Activated CD8-positive, alpha-beta T cell treated with anti-CD3 and anti-CD28 coated beads for 36 hours (primary cell): ENCODE data around the gene LRFN3. TPM values are rescaled to one million over a fixed set of nuclear protein-coding genes. Genes with fewer than 3 reads are reported as not detected.

Experiments used
- ATAC-seq: fragments of 200-7000 bp; cut with Tn5 transposase; one replicate; pipeline ENCODE4 v1.10.0; 2021; ENCODE audit warnings: mild to moderate bottlenecking, moderate library complexity
- CTCF ChIA-PET: fragments of 350-600 bp; sonication (Branson Sonifier 250); formaldehyde crosslinking; loops from one replicate; lab custom pipeline; 2021; ENCODE audit warnings: antibody characterized with exemption; lab: Charles Lee
- POLR2A ChIA-PET: fragments of 350-600 bp; sonication (Branson Sonifier 250); formaldehyde crosslinking; loops from one replicate; lab custom pipeline; 2021; ENCODE audit warnings: antibody characterized with exemption; lab: Charles Lee
- DNase-seq: peaks from one replicate; pipeline ENCODE4 v3.0.0-alpha.2; 2020
- H3K27ac Mint-ChIP-seq: one replicate; pipeline ENCODE4 v1.8.0; 2021; ENCODE audit warnings: mild to moderate bottlenecking, mixed read lengths
- H3K27me3 Mint-ChIP-seq: one replicate; pipeline ENCODE4 v1.8.0; 2021; ENCODE audit warnings: mixed read lengths
- H3K36me3 Mint-ChIP-seq: one replicate; pipeline ENCODE4 v1.8.0; 2021; ENCODE audit warnings: low read depth, mixed read lengths
- H3K4me1 Mint-ChIP-seq: one replicate; pipeline ENCODE4 v1.8.0; 2021; ENCODE audit warnings: low read depth, mixed read lengths
- H3K4me3 Mint-ChIP-seq: one replicate; pipeline ENCODE4 v1.8.0; 2021; ENCODE audit warnings: mild to moderate bottlenecking, moderate library complexity, mixed read lengths
- H3K9me3 Mint-ChIP-seq: one replicate; pipeline ENCODE4 v1.8.0; 2021; ENCODE audit warnings: mixed read lengths
- intact Hi-C: fragments of 100-400 bp; cut with micrococcal nuclease; formaldehyde crosslinking; loops from one replicate; pipeline ENCODE4 v1.10.0; 2022
- total RNA-seq, 2 experiments: library from RNA; stranded (reverse); gene quantifications; one replicate each; pipeline ENCODE4 v1.2.3, GENCODE V29; 2021
- TF ChIP-seq, protein P1 (sequence below): fragments of 200-600 bp; IDR thresholded peaks from one replicate; pipeline ENCODE4 v1.8.0; 2022; ENCODE audit warnings: antibody characterized with exemption, mild to moderate bottlenecking

LRFN3 gene
- total RNA-seq, 2 experiments from 2014 or later, result 4.8 to 6.6 TPM

DNA sequence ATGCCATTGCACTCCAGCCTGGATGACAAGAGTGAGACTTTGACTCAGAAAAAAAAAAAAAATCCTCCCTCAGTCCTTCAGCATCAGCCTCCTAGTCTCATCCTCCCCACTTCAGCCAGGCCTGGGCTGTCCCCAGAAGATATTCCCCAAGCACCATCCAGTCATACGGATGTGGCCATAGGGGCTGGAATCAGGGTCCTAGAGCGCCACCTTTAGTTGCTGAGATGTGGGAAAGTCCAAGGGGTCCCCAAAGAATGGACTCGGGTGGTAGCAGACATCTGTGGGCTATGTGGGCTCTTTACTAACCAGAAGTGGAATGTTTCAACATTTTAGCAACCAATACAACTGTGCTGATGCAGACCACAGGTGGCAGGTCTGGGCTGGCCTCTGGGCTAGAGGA is 25.0 kb upstream of the LRFN3 start:
- intact Hi-C loops, result no loop called here
- no peak overlapping the region for H3K27ac Mint-ChIP-seq
- no peak for ATAC-seq
- DNase-seq, result no peak
- H3K27me3 Mint-ChIP-seq, result no peaks in the 10 kb centered on the region
- no peaks in the 10 kb centered on the region for H3K9me3 Mint-ChIP-seq
- CTCF ChIA-PET, result interaction anchor here (2.6 kb wide), 1 partner anchor 29 kb away, joined by 8 read pairs; no protein-coding TSS in a partner anchor
- H3K4me1 Mint-ChIP-seq, result peaks cover 39% of the 10 kb centered on the region
- H3K36me3 Mint-ChIP-seq, result no peaks in the 10 kb centered on the region
- H3K4me3 Mint-ChIP-seq, result no peak overlapping the region
- POLR2A ChIA-PET, result interaction anchor here (0.8 to 2.1 kb wide), 3 partner anchors 14 to 199 kb away, joined by 3 to 5 read pairs (median 3); no protein-coding TSS in a partner anchor
- TF ChIP-seq, protein P1, sequence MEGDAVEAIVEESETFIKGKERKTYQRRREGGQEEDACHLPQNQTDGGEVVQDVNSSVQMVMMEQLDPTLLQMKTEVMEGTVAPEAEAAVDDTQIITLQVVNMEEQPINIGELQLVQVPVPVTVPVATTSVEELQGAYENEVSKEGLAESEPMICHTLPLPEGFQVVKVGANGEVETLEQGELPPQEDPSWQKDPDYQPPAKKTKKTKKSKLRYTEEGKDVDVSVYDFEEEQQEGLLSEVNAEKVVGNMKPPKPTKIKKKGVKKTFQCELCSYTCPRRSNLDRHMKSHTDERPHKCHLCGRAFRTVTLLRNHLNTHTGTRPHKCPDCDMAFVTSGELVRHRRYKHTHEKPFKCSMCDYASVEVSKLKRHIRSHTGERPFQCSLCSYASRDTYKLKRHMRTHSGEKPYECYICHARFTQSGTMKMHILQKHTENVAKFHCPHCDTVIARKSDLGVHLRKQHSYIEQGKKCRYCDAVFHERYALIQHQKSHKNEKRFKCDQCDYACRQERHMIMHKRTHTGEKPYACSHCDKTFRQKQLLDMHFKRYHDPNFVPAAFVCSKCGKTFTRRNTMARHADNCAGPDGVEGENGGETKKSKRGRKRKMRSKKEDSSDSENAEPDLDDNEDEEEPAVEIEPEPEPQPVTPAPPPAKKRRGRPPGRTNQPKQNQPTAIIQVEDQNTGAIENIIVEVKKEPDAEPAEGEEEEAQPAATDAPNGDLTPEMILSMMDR, result no peak

GRCh38 chr19:35911790-35912189 is 24.4 kb upstream of the LRFN3 start:
- Mint-ChIP-seq H3K4me3 (no peak overlapping the region), H3K27ac (no peak overlapping the region), H3K36me3 (no peaks in the 10 kb centered on the region), H3K9me3 (no peaks in the 10 kb centered on the region), H3K27me3 (no peaks in the 10 kb centered on the region), H3K4me1 (peaks cover 38% of the 10 kb centered on the region)
- DNase-seq (peak; percentile 48), ATAC-seq (peak; percentile 37)
- POLR2A ChIA-PET, result interaction anchor here (0.6 to 2.1 kb wide), 7 partner anchors 8 to 200 kb away, joined by 3 to 5 read pairs (median 3); no protein-coding TSS in a partner anchor
- intact Hi-C loops, result no loop called here
- TF ChIP-seq, protein P1, result no peak
- CTCF ChIA-PET, result interaction anchor here (2.6 kb wide), 1 partner anchor 30 kb away, joined by 8 read pairs; no protein-coding TSS in a partner anchor

DNA sequence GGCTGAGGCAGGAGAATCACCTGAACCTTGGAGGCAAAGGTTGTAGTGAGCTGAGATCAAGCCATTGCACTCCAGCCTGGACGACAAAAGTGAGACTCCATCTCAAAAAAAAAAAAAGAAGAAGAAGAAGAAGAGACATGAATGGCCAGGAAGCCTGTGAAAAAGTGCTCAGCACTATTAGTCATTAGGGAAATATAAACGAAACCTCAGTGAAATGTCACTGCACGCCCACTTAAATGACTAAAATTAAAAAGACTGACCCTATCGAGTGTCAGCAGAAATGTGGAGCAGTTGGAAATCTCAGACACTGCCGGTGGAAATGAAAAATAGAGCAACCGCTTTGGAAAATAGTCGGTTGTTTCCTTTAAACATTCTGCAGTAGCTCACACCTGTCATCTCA is 22.6 kb upstream of the LRFN3 start:
- H3K27ac Mint-ChIP-seq, result peak overlapping the region; percentile 20
- intact Hi-C loops, result no loop called here
- ATAC-seq, result peak; percentile 24

DNA sequence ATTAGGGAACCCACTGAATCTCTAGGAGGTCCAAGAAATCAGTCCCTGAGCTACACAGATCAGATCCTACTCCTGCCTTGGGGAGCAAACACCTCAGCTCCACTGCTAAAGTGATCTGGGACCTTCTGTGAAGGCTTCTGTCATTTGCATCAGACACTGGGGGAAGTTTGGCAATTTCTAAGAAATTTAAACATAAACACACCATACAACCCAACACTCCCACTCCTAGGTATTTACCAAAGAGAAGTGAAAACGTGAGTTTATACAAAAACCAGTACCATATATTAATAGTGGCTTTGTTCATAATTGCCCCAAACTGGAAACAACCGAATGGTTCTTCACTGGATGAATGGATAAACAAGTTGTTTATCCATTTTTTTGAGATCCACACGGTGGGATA is 20.7 kb upstream of the LRFN3 start:
- Mint-ChIP-seq H3K4me1 (peaks cover 23% of the 10 kb centered on the region), H3K9me3 (no peaks in the 10 kb centered on the region), H3K27ac (no peak overlapping the region), H3K27me3 (no peaks in the 10 kb centered on the region), H3K4me3 (no peak overlapping the region), H3K36me3 (no peaks in the 10 kb centered on the region)
- POLR2A ChIA-PET, result interaction anchor here (0.9 to 1.7 kb wide), 2 partner anchors 11 to 16 kb away, joined by 3 to 4 read pairs; no protein-coding TSS in a partner anchor
- TF ChIP-seq, protein P1, result no peak
- intact Hi-C loops, result no loop called here
- ATAC-seq (peak; percentile 27), DNase-seq (no peak)
- CTCF ChIA-PET, result interaction anchor here (1.2 kb wide), 1 partner anchor 16 kb away, joined by 5 read pairs; no protein-coding TSS in a partner anchor

More for the DNA sequence above, 22.6 kb upstream of the LRFN3 start:
- ChIA-PET CTCF (interaction anchor here (1.3 kb wide), 1 partner anchor 12 kb away, joined by 5 read pairs; no protein-coding TSS in a partner anchor), POLR2A (no interaction called here)
- no peaks in the 10 kb centered on the region for H3K36me3 Mint-ChIP-seq
- no peaks in the 10 kb centered on the region for H3K9me3 Mint-ChIP-seq
- TF ChIP-seq, protein P1, result no peak
- H3K4me3 Mint-ChIP-seq, result no peak overlapping the region
- peaks cover 33% of the 10 kb centered on the region for H3K4me1 Mint-ChIP-seq
- no peak for DNase-seq
- H3K27me3 Mint-ChIP-seq, result no peaks in the 10 kb centered on the region

- Mint-ChIP-seq H3K36me3 (no peaks in the 10 kb centered on the region), H3K9me3 (no peaks in the 10 kb centered on the region), H3K27ac (no peak overlapping the region), H3K4me3 (no peak overlapping the region), H3K4me1 (peaks cover 4% of the 10 kb centered on the region), H3K27me3 (no peaks in the 10 kb centered on the region)
- intact Hi-C loops, result no loop called here
- no peak for DNase-seq
- ChIA-PET POLR2A (no interaction called here), CTCF (no interaction called here)
- TF ChIP-seq, protein P1, result no peak
- ATAC-seq, result no peak
Observed at GRCh38 chr19:35919306-35919705, 16.9 kb upstream of the LRFN3 start.
